ENCODE results near the gene FXYD3.

Gene FXYD3

DNA sequence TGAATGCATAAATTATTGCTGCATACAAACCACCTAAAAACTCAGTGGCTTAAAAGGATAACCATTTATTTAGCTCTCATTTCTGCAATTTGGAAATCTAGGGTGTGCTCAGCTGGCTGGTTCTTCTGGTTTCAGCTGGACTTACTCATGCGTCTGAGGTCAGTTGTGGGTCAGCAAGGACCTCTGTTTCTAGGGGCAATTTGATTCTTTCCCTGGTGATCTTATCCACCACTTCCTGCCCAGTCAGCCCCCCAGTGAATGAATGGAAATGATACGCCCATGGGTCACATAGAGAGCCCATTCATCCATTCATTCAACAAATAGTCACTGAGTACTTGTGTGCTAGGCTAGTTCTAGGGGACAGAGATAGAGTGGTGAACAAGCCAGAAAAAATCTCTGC lies 48.8 kb downstream of the FXYD3 start:
- DNase-seq, result no peak

DNA sequence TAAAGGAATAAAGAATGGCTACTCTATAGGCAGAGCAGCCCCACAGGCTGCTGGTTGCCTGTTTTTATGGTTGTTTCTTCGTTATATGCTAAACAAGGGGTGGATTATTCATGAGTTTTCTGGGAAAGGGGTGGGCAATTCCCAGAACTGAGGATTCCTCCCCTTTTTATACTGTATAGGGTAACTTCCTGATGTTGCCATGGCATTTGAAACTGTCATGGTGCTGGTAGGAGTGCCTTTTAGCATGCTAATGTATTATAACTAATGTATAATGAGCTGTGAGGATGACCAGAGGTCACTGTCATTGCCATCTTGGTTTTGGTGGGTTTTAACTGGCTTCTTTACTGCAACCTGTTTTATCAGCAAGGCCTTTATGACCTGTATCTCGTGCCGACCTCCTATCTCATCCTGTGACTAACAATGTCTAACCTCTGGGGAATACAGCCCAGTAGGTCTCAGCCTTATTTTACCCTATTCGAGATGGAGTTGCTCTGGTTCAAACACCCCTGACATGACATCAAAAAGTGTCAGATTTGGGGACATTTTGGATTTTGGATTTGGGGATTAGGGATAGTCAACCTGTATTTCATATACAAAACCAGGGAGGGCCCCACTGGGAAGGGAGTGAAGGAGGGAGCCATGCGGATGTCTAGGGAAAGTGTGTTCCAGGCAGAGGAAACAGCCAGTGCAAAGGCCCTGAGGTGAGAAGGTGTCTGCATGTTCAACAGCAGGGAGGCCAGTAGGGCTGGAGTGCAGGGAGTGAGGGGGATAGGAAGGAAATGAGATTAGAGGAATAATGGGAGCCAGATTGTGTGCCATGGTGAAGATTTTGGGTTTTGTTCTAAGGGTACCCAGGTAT lies 49.8 kb downstream of the FXYD3 start:
- no peak for DNase-seq

- no peak for DNase-seq
Observed at GRCh38 chr19:35166100-35167063, 50.8 kb downstream of the FXYD3 start.

DNA sequence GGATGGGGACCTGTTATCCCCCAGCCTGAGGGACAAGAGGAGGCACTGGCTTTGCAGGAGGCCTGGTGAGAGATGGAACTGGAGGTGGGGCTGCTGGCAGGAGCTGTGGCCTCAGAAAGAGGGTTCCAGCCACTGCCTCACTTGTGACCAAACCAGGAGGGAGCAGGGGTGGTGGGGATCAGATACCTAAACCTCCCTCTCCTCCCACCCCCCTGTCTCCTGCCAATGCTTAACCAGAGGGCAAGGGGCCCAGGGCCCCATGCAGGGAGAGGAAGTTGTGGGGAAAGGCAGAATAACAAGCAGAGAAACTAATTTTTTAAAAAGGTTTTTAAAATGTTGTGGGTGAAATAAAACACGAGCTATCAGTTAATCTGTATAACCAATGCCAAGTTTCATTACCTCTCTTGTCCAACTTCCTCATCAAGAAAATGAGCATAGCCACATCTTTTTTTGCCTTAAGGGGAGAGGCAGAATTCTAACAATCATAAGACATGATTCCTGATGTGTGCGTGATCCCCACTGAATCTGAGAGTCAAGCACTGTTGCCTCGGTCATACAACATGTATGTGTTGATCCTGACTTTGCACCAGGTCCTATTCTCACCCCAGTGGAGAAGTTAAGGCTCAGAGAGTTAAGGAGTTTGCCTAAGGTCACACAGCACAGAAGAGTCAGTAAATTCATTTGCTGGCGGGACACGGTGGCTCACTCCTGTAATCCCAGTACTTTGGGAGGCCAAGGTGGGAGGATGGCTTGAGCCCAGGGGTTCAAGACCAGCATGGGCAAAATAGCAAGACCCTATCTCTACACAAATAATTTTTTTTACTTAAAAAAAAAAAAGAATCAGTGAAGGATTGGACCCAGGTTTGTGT lies 51.9 kb downstream of the FXYD3 start:
- DNase-seq, result no peak

DNA sequence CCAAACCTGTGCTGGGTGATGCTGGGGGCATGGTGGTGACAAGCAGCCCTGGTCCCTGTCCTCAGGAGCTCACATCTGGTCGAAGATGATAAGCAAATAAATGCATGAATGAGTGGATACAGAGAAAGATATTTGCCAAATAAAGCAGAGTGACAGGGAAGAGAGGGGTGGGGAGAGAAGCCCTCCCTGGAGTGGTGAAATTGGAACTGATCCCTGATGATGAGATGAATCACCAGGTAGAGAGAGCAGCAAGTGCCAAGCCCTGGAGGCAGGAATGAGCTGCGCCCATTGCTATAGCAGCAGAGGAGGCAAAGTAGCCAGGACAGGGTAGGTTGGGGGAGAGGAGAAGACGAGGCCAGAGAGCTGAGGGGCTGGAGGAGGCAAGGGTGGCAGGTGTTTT lies 52.6 kb downstream of the FXYD3 start:
- DNase-seq, result no peak

GRCh38 chr19:35169221-35169995 lies 53.8 kb downstream of the FXYD3 start:
- DNase-seq, result no peak

DNA sequence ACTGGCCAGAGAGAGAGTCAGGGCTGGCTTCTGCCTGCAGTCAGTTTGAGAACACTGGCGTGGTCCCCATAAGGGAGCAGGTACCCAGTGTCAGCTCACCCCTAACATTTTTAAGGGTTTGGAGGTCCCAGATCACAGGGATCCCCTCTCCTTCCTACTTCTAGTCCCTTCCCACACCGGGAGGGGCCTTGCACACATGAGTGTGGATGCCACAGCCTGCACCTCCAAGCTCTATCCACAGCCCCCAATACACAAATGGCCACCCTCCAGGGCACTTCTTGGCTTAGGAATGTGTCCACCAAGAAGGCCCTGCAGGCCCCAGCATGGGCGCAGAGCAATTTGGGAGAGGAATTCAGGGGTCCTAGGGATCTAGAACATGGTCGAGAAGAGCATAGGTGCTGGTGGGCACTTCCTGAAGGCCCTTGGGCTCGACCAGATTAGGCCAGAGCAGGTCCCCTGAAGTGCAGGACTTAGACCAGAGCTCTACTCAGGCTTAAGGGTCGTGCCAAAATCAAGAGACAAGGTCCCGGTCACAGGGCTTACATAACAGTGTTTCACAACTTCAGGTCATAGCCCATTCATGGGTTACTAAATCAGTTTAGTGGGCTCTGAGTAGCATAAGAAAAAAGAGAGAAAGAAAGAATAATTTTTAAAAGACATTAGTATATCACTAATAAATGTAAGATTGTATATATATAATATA lies 54.9 kb downstream of the FXYD3 start:
- no peak for DNase-seq

GRCh38 chr19:35171730-35172129 lies 56.1 kb downstream of the FXYD3 start:
- no peak for DNase-seq

All from NCI-H2171 treated with DMSO at 0.1 percent for 48 hours (cell line).